ENCODE data around the gene ANKRD11.

The ANKRD11 gene

DNA sequence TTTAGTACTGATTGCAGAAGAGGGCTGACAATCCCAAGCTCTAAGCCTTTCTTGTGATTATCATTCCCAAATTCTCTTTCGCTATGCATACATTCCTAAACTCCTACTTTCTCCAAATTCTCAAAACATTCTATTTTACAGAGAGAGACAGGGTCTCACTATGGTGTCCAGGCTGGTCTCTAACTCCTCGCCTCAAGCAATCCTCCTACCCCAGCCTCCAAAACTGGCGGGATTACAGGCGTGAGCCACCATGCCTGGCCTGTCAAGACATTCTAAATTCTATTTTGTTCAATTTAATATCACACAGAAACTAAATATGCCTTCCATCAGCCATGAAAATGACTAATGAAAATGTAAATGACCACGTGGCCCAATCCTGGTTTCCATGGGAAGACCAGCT is 39.8 kb downstream of the ANKRD11 start:
- TF ChIP-seq EZH2phosphoT487 (IDR thresholded peaks at IDR 0.05; ENCODE audit: borderline replicate concordance, low read length): no peak
- TF ChIP-seq, protein P1, sequence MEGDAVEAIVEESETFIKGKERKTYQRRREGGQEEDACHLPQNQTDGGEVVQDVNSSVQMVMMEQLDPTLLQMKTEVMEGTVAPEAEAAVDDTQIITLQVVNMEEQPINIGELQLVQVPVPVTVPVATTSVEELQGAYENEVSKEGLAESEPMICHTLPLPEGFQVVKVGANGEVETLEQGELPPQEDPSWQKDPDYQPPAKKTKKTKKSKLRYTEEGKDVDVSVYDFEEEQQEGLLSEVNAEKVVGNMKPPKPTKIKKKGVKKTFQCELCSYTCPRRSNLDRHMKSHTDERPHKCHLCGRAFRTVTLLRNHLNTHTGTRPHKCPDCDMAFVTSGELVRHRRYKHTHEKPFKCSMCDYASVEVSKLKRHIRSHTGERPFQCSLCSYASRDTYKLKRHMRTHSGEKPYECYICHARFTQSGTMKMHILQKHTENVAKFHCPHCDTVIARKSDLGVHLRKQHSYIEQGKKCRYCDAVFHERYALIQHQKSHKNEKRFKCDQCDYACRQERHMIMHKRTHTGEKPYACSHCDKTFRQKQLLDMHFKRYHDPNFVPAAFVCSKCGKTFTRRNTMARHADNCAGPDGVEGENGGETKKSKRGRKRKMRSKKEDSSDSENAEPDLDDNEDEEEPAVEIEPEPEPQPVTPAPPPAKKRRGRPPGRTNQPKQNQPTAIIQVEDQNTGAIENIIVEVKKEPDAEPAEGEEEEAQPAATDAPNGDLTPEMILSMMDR (IDR thresholded peaks at IDR 0.05; ENCODE audit: low read depth, low read length, poor library complexity, severe bottlenecking): no peak
- Histone ChIP-seq H4K20me1 (ENCODE audit: control insufficient read depth, insufficient read depth, low read depth, low read length) (peaks cover 77% of the 10 kb centered on the region), H3F3A (ENCODE audit: control insufficient read depth, insufficient read depth) (peaks cover 5% of the 10 kb centered on the region; the same call in 1 of the 2 replicates), H3K27ac (ENCODE audit: low read depth, low read length) (no peak overlapping the region), H3K4me1 (ENCODE audit: control insufficient read depth, low read length) (peaks cover 21% of the 10 kb centered on the region), H3K36me3 (ENCODE audit: control insufficient read depth, low read length) (peaks cover under 1% of the 10 kb centered on the region; the same call in 1 of the 2 replicates), H3K9me2 (replicated peaks; ENCODE audit: control insufficient read depth, low read length) (no peaks in the 10 kb centered on the region), H3K9me3 (ENCODE audit: control insufficient read depth, insufficient read depth, low read length) (no peaks in the 10 kb centered on the region), H3K79me2 (ENCODE audit: control insufficient read depth, low read length) (peaks cover 99% of the 10 kb centered on the region), H3K4me2 (ENCODE audit: low read length) (no peak overlapping the region), H3K27me3 (ENCODE audit: control insufficient read depth, low read length) (no peaks in the 10 kb centered on the region), H3K4me3 (ENCODE audit: low read length) (no peak overlapping the region)

DNA sequence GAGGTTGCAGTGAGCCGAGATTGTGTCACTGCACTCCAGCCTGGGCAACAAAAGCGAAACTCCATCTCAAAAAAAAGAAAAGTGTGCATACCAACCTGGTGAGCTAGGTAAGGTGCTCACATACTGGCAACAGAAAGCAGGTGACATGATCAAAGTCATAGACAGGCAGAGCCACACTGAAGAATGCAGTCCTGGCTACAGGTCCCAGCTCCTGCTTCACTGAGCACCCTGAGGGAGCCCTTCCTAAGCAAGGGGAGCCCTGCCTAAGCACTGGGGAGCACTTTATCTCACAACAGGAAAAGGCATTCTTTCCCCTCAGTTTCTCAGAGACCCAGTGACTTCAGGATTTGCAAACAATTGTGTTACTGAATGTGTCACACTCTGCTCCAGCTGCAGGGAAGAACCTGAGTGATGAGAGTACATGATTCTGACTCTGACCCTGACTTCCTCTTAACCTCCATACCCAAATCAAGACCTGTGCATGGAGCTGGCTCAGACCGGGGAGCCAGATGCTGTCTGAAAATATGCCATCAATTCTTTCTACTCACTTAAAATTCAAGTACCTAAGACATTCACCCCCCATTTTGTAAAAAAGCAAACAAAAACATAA is 40.5 kb downstream of the ANKRD11 start:
- no peak overlapping the region for H3K4me3 ChIP-seq (ENCODE audit: low read length)
- H3F3A ChIP-seq (ENCODE audit: control insufficient read depth, insufficient read depth): no peaks in the 10 kb centered on the region
- no peaks in the 10 kb centered on the region for H3K9me3 ChIP-seq (ENCODE audit: control insufficient read depth, insufficient read depth, low read length)
- H3K27ac ChIP-seq (ENCODE audit: low read depth, low read length): no peak overlapping the region
- no peaks in the 10 kb centered on the region for H3K27me3 ChIP-seq (ENCODE audit: control insufficient read depth, low read length)
- H4K20me1 ChIP-seq (ENCODE audit: control insufficient read depth, insufficient read depth, low read depth, low read length): peaks cover 78% of the 10 kb centered on the region
- TF ChIP-seq, protein P1 (IDR thresholded peaks at IDR 0.05; ENCODE audit: low read depth, low read length, poor library complexity, severe bottlenecking): no peak
- TF ChIP-seq EZH2phosphoT487 (IDR thresholded peaks at IDR 0.05; ENCODE audit: borderline replicate concordance, low read length): no peak
- peaks cover 26% of the 10 kb centered on the region for H3K4me1 ChIP-seq (ENCODE audit: control insufficient read depth, low read length)
- H3K4me2 ChIP-seq (ENCODE audit: low read length): no peak overlapping the region
- H3K9me2 ChIP-seq (replicated peaks; ENCODE audit: control insufficient read depth, low read length): no peaks in the 10 kb centered on the region
- H3K36me3 ChIP-seq (ENCODE audit: control insufficient read depth, low read length): peaks cover 2% of the 10 kb centered on the region; the same call in 1 of the 2 replicates
- peaks cover 99% of the 10 kb centered on the region for H3K79me2 ChIP-seq (ENCODE audit: control insufficient read depth, low read length)

DNA sequence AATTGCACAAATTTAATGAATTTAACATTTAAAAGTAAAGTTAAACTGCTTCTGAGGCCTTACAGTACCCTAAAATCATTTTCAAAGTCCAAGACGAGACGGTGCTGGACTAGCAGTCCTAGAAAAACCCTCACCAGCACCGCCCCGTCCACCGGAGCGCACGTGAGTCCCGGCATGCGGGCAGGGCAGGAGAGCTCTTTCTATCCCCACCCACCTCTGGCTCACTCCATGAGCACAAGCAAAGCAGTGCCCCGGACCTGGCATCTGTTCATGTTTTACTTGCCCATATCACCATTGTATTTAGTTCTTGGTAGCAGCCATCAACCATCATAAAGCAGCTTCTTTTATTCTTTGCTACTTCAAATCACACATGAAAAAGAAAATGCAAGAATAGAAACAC is 41.7 kb downstream of the ANKRD11 start:
- H3K4me3 ChIP-seq (ENCODE audit: low read length): no peak overlapping the region
- H3K9me2 ChIP-seq (replicated peaks; ENCODE audit: control insufficient read depth, low read length): no peaks in the 10 kb centered on the region
- peaks cover 2% of the 10 kb centered on the region; the same call in 1 of the 2 replicates for H3K36me3 ChIP-seq (ENCODE audit: control insufficient read depth, low read length)
- peaks cover 100% of the 10 kb centered on the region for H3K79me2 ChIP-seq (ENCODE audit: control insufficient read depth, low read length)
- H3K4me2 ChIP-seq (ENCODE audit: low read length): no peak overlapping the region
- H4K20me1 ChIP-seq (ENCODE audit: control insufficient read depth, insufficient read depth, low read depth, low read length): peaks cover 74% of the 10 kb centered on the region
- TF ChIP-seq, protein P1 (IDR thresholded peaks at IDR 0.05; ENCODE audit: low read depth, low read length, poor library complexity, severe bottlenecking): no peak
- no peak for TF ChIP-seq EZH2phosphoT487 (IDR thresholded peaks at IDR 0.05; ENCODE audit: borderline replicate concordance, low read length)
- no peaks in the 10 kb centered on the region for H3K9me3 ChIP-seq (ENCODE audit: control insufficient read depth, insufficient read depth, low read length)
- no peak overlapping the region for H3K27ac ChIP-seq (ENCODE audit: low read depth, low read length)
- no peaks in the 10 kb centered on the region for H3F3A ChIP-seq (ENCODE audit: control insufficient read depth, insufficient read depth)
- H3K4me1 ChIP-seq (ENCODE audit: control insufficient read depth, low read length): peaks cover 20% of the 10 kb centered on the region
- no peaks in the 10 kb centered on the region for H3K27me3 ChIP-seq (ENCODE audit: control insufficient read depth, low read length)

All from DOHH2 (cell line).